ENCODE measurements around the gene MAJIN.

MAJIN gene

GRCh38 chr11:64890522-64890939 lies 81.4 kb downstream of the MAJIN start (continued):
- TF ChIP-seq ISL1 (CRISPR knock-in tag; IDR thresholded peaks at IDR 0.05) (no peak), POU6F1 (CRISPR knock-in tag; IDR thresholded peaks at IDR 0.05; ENCODE audit: borderline replicate concordance, low read depth) (no peak), TOX (CRISPR knock-in tag; IDR thresholded peaks at IDR 0.05; ENCODE audit: borderline replicate concordance) (no peak)
- TF ChIP-seq, protein P1, sequence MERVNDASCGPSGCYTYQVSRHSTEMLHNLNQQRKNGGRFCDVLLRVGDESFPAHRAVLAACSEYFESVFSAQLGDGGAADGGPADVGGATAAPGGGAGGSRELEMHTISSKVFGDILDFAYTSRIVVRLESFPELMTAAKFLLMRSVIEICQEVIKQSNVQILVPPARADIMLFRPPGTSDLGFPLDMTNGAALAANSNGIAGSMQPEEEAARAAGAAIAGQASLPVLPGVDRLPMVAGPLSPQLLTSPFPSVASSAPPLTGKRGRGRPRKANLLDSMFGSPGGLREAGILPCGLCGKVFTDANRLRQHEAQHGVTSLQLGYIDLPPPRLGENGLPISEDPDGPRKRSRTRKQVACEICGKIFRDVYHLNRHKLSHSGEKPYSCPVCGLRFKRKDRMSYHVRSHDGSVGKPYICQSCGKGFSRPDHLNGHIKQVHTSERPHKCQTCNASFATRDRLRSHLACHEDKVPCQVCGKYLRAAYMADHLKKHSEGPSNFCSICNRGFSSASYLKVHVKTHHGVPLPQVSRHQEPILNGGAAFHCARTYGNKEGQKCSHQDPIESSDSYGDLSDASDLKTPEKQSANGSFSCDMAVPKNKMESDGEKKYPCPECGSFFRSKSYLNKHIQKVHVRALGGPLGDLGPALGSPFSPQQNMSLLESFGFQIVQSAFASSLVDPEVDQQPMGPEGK (CRISPR knock-in tag; IDR thresholded peaks at IDR 0.05; ENCODE audit: borderline replicate concordance): no peak

DNA sequence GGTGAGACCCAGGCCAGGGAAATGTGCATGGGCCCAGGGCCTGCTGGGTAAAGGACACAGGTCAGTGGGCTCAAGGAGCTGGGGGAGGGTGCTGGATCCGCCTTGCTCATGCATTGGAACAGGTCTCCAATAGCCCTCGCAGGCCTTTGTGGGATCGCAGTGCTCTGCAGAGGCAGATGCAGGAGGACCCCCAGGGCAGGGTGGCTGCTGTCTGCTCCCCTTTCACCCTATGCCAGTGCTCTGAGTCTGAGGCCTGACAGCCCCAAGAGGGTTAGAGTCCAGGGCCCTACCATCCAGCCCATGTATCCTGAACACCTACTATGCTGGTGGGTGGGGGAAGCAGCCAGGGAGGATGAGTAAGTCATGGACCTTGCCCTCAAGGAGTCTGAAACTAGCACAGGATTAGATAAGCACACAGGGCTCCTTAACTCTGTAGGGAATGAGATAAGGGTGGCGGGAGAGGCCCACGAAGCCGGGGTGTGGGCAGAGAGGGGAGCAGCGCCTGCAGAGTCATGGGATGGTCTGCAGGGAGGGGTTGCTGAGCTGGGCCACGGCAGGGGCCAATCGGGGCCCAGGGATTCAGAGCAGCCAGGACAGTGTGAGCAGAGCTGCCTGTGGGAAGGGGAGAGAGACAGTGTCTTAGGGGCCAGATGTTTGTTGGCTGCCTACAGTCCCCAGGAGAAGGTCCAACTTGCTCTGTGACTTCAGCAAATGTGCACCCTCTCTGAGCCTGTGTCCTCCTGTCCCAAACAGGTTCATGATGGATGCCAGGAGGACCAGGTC lies 83.0 kb downstream of the MAJIN start:
- ATAC-seq: no peak
- TF ChIP-seq SNAI2 (CRISPR knock-in tag; IDR thresholded peaks at IDR 0.05): no peak
- TF ChIP-seq POU6F1 (CRISPR knock-in tag; IDR thresholded peaks at IDR 0.05; ENCODE audit: borderline replicate concordance, low read depth): no peak

DNA sequence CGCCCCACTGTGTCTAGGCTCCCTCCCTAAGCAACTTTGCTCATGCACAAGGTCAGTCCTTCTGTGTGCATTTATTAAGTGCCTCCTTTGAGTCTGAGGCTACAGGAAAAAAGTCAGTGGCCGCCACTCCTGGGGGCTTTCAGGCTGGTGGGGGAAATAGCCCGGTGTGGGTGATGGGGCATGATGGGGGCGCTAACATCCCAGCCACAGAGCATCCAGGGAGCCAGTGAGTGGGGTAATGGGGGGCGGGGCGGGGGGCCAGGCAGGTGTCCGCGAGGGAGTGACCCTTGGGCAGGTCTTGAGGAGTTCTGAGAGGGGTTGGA lies 83.5 kb downstream of the MAJIN start:
- no peak for ATAC-seq
- TF ChIP-seq RARB (CRISPR knock-in tag; IDR thresholded peaks at IDR 0.05) (no peak), CSDC2 (CRISPR knock-in tag; IDR thresholded peaks at IDR 0.05) (no peak), GLIS3 (CRISPR knock-in tag; IDR thresholded peaks at IDR 0.05) (no peak), ZFP3 (CRISPR knock-in tag; IDR thresholded peaks at IDR 0.05) (no peak), ISL1 (CRISPR knock-in tag; IDR thresholded peaks at IDR 0.05) (no peak), CSRNP3 (CRISPR knock-in tag; IDR thresholded peaks at IDR 0.05) (no peak), ESRRG (CRISPR knock-in tag; IDR thresholded peaks at IDR 0.05) (no peak)
- TF ChIP-seq, protein P1 (CRISPR knock-in tag; IDR thresholded peaks at IDR 0.05; ENCODE audit: borderline replicate concordance): no peak
